Loucy (cell line): ENCODE results near the gene ADARB2.

Experiments
- H2AFZ ChIP-seq: fragments of 200-600 bp; sonication (generic); 2 replicates; pipeline ENCODE4 v1.6.0; 2016; ENCODE audit warnings: antibody characterized with exemption, mild to moderate bottlenecking, low read length, moderate library complexity
- H3F3A ChIP-seq: fragments of 200-600 bp; 2 replicates; pipeline ENCODE4 v1.6.0; 2016; ENCODE audit warnings: antibody characterized with exemption, low read depth, mild to moderate bottlenecking
- H3K27me3 ChIP-seq: fragments of 200-600 bp; sonication (generic); 2 replicates; pipeline ENCODE4 v1.6.1; 2014; ENCODE audit warnings: low read length, mild to moderate bottlenecking; ENCODE audit not compliant: insufficient read depth, poor library complexity, severe bottlenecking
- H3K36me3 ChIP-seq: fragments of 200-600 bp; sonication (generic); 2 replicates; pipeline ENCODE4 v1.6.1; 2016; ENCODE audit warnings: low read length; ENCODE audit not compliant: insufficient read depth
- H3K4me1 ChIP-seq: fragments of 200-600 bp; sonication (generic); 2 replicates; pipeline ENCODE4 v1.5.1; 2014; ENCODE audit warnings: low read length, mild to moderate bottlenecking; ENCODE audit not compliant: insufficient read depth, poor library complexity, severe bottlenecking
- H3K4me2 ChIP-seq: fragments of 200-600 bp; sonication (generic); 2 replicates; pipeline ENCODE4 v1.6.0; 2014; ENCODE audit warnings: antibody characterized with exemption, low read length, low read depth, mild to moderate bottlenecking; ENCODE audit not compliant: poor library complexity, severe bottlenecking
- H3K4me3 ChIP-seq: fragments of 200-600 bp; sonication (generic); 2 replicates; pipeline ENCODE4 v1.5.1; 2014; ENCODE audit warnings: low read length, mild to moderate bottlenecking, mixed read lengths; ENCODE audit not compliant: poor library complexity, severe bottlenecking
- H3K79me2 ChIP-seq: fragments of 200-600 bp; sonication (generic); 2 replicates; pipeline ENCODE4 v1.6.1; 2014; ENCODE audit warnings: low read length; ENCODE audit not compliant: insufficient read depth
- H3K9ac ChIP-seq: fragments of 200-600 bp; sonication (generic); 2 replicates; pipeline ENCODE4 v1.6.0; 2014; ENCODE audit warnings: mild to moderate bottlenecking, low read depth, low read length, moderate library complexity; ENCODE audit not compliant: poor library complexity, severe bottlenecking
- H3K9me2 ChIP-seq: fragments of 200-600 bp; sonication (generic); replicated peaks from 2 replicates; pipeline ENCODE4 v1.6.1; 2016; ENCODE audit warnings: low read depth, low read length, mixed read lengths
- H3K9me3 ChIP-seq: fragments of 200-600 bp; sonication (generic); 2 replicates; pipeline ENCODE4 v1.6.1; 2014; ENCODE audit warnings: mild to moderate bottlenecking, antibody characterized with exemption, low read length, low read depth; ENCODE audit not compliant: insufficient read depth
- H4K20me1 ChIP-seq: fragments of 200-600 bp; sonication (generic); 2 replicates; pipeline ENCODE4 v1.6.0; 2014; ENCODE audit warnings: antibody characterized with exemption, low read length, mild to moderate bottlenecking; ENCODE audit not compliant: insufficient read depth, poor library complexity, severe bottlenecking
- EZH2phosphoT487 ChIP-seq: fragments of 200-600 bp; IDR thresholded peaks from 2 replicates; pipeline ENCODE4 v1.6.1; 2018; ENCODE audit warnings: antibody characterized with exemption, mild to moderate bottlenecking, moderate library complexity, borderline replicate concordance
- TF ChIP-seq, protein P1 (sequence below): fragments of 200-600 bp; sonication (generic); conservative IDR thresholded peaks from 2 replicates; pipeline ENCODE4 v1.5.1; 2014; ENCODE audit warnings: mild to moderate bottlenecking, antibody characterized with exemption, low read length

The ADARB2 gene

GRCh38 chr10:1204434-1205326 is 532.6 kb downstream of the ADARB2 start:
- Histone ChIP-seq H4K20me1 (no peaks in the 10 kb centered on the region), H3K27me3 (no peaks in the 10 kb centered on the region)

GRCh38 chr10:1203704-1204103 is 533.6 kb downstream of the ADARB2 start:
- Histone ChIP-seq H3K9me3 (no peaks in the 10 kb centered on the region), H3K79me2 (no peaks in the 10 kb centered on the region), H3K27me3 (no peaks in the 10 kb centered on the region)

More at GRCh38 chr10:1204434-1205326, 532.6 kb downstream of the ADARB2 start:
- no peaks in the 10 kb centered on the region for H3K79me2 ChIP-seq
- H3K9ac ChIP-seq: no peak overlapping the region
- H3K4me3 ChIP-seq: no peak overlapping the region
- no peaks in the 10 kb centered on the region for H3K9me2 ChIP-seq
- no peaks in the 10 kb centered on the region for H3K4me1 ChIP-seq
- no peaks in the 10 kb centered on the region for H3K36me3 ChIP-seq
- TF ChIP-seq, protein P1, sequence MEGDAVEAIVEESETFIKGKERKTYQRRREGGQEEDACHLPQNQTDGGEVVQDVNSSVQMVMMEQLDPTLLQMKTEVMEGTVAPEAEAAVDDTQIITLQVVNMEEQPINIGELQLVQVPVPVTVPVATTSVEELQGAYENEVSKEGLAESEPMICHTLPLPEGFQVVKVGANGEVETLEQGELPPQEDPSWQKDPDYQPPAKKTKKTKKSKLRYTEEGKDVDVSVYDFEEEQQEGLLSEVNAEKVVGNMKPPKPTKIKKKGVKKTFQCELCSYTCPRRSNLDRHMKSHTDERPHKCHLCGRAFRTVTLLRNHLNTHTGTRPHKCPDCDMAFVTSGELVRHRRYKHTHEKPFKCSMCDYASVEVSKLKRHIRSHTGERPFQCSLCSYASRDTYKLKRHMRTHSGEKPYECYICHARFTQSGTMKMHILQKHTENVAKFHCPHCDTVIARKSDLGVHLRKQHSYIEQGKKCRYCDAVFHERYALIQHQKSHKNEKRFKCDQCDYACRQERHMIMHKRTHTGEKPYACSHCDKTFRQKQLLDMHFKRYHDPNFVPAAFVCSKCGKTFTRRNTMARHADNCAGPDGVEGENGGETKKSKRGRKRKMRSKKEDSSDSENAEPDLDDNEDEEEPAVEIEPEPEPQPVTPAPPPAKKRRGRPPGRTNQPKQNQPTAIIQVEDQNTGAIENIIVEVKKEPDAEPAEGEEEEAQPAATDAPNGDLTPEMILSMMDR: no peak
- no peak for TF ChIP-seq EZH2phosphoT487
- H3K4me2 ChIP-seq: no peak overlapping the region
- H3F3A ChIP-seq: no peaks in the 10 kb centered on the region
- H2AFZ ChIP-seq: no peak overlapping the region
- H3K9me3 ChIP-seq: no peaks in the 10 kb centered on the region

GRCh38 chr10:1203216-1203615 is 534.1 kb downstream of the ADARB2 start:
- no peaks in the 10 kb centered on the region for H3K79me2 ChIP-seq
- no peaks in the 10 kb centered on the region for H4K20me1 ChIP-seq
- H3K9me3 ChIP-seq: no peaks in the 10 kb centered on the region
- H3K9ac ChIP-seq: no peak overlapping the region
- H3K4me1 ChIP-seq: no peaks in the 10 kb centered on the region
- TF ChIP-seq, protein P1: no peak
- no peak for TF ChIP-seq EZH2phosphoT487
- no peaks in the 10 kb centered on the region for H3F3A ChIP-seq
- H2AFZ ChIP-seq: no peak overlapping the region
- H3K4me3 ChIP-seq: no peak overlapping the region
- H3K9me2 ChIP-seq: no peaks in the 10 kb centered on the region
- H3K4me2 ChIP-seq: no peak overlapping the region
- no peaks in the 10 kb centered on the region for H3K36me3 ChIP-seq
- H3K27me3 ChIP-seq: no peaks in the 10 kb centered on the region

More at GRCh38 chr10:1203704-1204103, 533.6 kb downstream of the ADARB2 start:
- H3F3A ChIP-seq: no peaks in the 10 kb centered on the region
- H4K20me1 ChIP-seq: no peaks in the 10 kb centered on the region
- H3K4me1 ChIP-seq: no peaks in the 10 kb centered on the region
- no peak overlapping the region for H3K9ac ChIP-seq
- H3K36me3 ChIP-seq: no peaks in the 10 kb centered on the region
- TF ChIP-seq, protein P1: no peak
- TF ChIP-seq EZH2phosphoT487: no peak
- no peak overlapping the region for H2AFZ ChIP-seq
- H3K4me3 ChIP-seq: no peak overlapping the region
- H3K4me2 ChIP-seq: no peak overlapping the region
- no peaks in the 10 kb centered on the region for H3K9me2 ChIP-seq
